ENCODE data around the gene C13orf42. TPM values are rescaled to one million over a fixed set of nuclear protein-coding genes. Genes with fewer than 3 reads are reported as not detected.

The C13orf42 gene
- polyA plus RNA-seq, 3 donors: not detected

- H3K9ac ChIP-seq (ENCODE audit: insufficient read depth, low read length, poor library complexity, severe bottlenecking): no peak overlapping the region
- H3K4me1 ChIP-seq (ENCODE audit: control insufficient read depth in 1 of 2, insufficient read depth in 2 of 2, low read length in 2 of 2): peaks cover 4 to 7% of the 10 kb centered on the region in 2 donors
- H3K4me2 ChIP-seq (replicated peaks; ENCODE audit: extremely low read depth, low read length, poor library complexity, severe bottlenecking): peak overlapping the region; percentile 40
- Mint-ChIP-seq H3K27ac (peak overlapping the region in 4 of 7 donors; percentile 9 to 94 (median 66)), H3K27me3 (ENCODE audit: low read depth in 3 of 3) (peaks cover 0 to 4% (median 1%) of the 10 kb centered on the region in 3 donors), H3K4me3 (peak overlapping the region in 1 of 2 donors; percentile 40), H3K4me1 (peaks cover 12% of the 10 kb centered on the region), H3K36me3 (no peaks in the 10 kb centered on the region), H3K9me3 (no peaks in the 10 kb centered on the region)
- no peaks in the 10 kb centered on the region for H3K79me2 ChIP-seq (ENCODE audit: insufficient read depth, low read length)
- peak overlapping the region; percentile 44 for H2AFZ ChIP-seq (ENCODE audit: insufficient read depth, low read depth, low read length, poor library complexity, severe bottlenecking)
- peak overlapping the region; percentile 33 to 47 for H3K27ac ChIP-seq (ENCODE audit: low read depth in 1 of 2, low read length in 2 of 2)
- no peaks in the 10 kb centered on the region for H3K27me3 ChIP-seq (ENCODE audit: control insufficient read depth in 2 of 2, insufficient read depth in 2 of 2, low read length in 2 of 2)
- intact Hi-C loops (cut with micrococcal nuclease): no loop called here
- no peaks in the 10 kb centered on the region for H3K36me3 ChIP-seq (replicated peaks in 1 of 2; ENCODE audit: control insufficient read depth in 1 of 2, insufficient read depth in 2 of 2, low read length in 2 of 2)
- no peaks in the 10 kb centered on the region for H3K9me3 ChIP-seq (replicated peaks in 1 of 2; ENCODE audit: control insufficient read depth in 1 of 2, insufficient read depth in 1 of 2, low read length in 2 of 2)
- no peaks in the 10 kb centered on the region for H4K20me1 ChIP-seq (ENCODE audit: insufficient read depth, low read length)
- TF ChIP-seq CTCF (IDR thresholded peaks at IDR 0.05): no peak
- peak; percentile 66 to 89 (median 71) for DNase-seq
- WGBS (ENCODE audit: insufficient coverage): 44% methylated on average over 2 of the region's 7 CpGs
- H3K4me3 ChIP-seq (replicated peaks in 1 of 3; ENCODE audit: low read depth in 2 of 3, low read length in 3 of 3): peak overlapping the region in 2 of 3 experiments; percentile 23 to 43
These were observed 43.0 kb upstream of the C13orf42 start for GRCh38 chr13:51154029-51154555.

DNA sequence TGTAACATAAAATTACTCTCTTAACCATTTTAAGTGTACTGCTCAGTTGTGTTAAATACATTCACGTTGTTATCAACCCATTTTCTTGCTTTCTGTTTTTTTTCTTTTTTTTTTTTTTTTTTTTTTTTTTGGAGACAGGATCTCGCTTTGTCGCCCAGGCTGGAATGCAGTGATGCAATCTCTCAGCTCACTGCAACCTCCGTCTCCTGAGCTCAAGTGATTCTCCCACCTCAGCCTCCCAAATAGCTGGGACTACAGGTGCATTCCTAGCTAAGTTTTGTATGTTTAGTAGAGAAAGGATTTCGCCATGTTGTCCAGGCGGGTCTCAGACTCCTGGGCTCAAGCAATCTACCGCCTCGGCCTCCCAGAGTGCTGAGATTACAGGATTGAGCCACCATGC is 42.5 kb upstream of the C13orf42 start:
- Histone ChIP-seq H3K4me2 (replicated peaks; ENCODE audit: extremely low read depth, low read length, poor library complexity, severe bottlenecking) (peak overlapping the region; percentile 40), H3K79me2 (ENCODE audit: insufficient read depth, low read length) (no peaks in the 10 kb centered on the region), H3K9ac (ENCODE audit: insufficient read depth, low read length, poor library complexity, severe bottlenecking) (no peak overlapping the region), H2AFZ (ENCODE audit: insufficient read depth, low read depth, low read length, poor library complexity, severe bottlenecking) (no peak overlapping the region), H3K9me3 (replicated peaks in 1 of 2; ENCODE audit: control insufficient read depth in 1 of 2, insufficient read depth in 1 of 2, low read length in 2 of 2) (no peaks in the 10 kb centered on the region), H3K27me3 (ENCODE audit: control insufficient read depth in 2 of 2, insufficient read depth in 2 of 2, low read length in 2 of 2) (no peaks in the 10 kb centered on the region), H4K20me1 (ENCODE audit: insufficient read depth, low read length) (no peaks in the 10 kb centered on the region), H3K4me1 (ENCODE audit: control insufficient read depth in 1 of 2, insufficient read depth in 2 of 2, low read length in 2 of 2) (peaks cover 4 to 7% of the 10 kb centered on the region in 2 donors), H3K4me3 (replicated peaks in 1 of 3; ENCODE audit: low read depth in 2 of 3, low read length in 3 of 3) (no peak overlapping the region), H3K27ac (ENCODE audit: low read depth in 1 of 2, low read length in 2 of 2) (peak overlapping the region; percentile 33 to 47), H3K36me3 (replicated peaks in 1 of 2; ENCODE audit: control insufficient read depth in 1 of 2, insufficient read depth in 2 of 2, low read length in 2 of 2) (no peaks in the 10 kb centered on the region)
- Mint-ChIP-seq H3K27ac (peak overlapping the region in 3 of 7 donors; percentile 23 to 94 (median 91)), H3K36me3 (no peaks in the 10 kb centered on the region), H3K27me3 (ENCODE audit: low read depth in 3 of 3) (peaks cover 0 to 6% (median 0%) of the 10 kb centered on the region in 3 donors), H3K4me1 (peaks cover 12% of the 10 kb centered on the region), H3K9me3 (no peaks in the 10 kb centered on the region), H3K4me3 (no peak overlapping the region)
- intact Hi-C loops (cut with micrococcal nuclease): no loop called here
- 96% methylated on average over 3 of the region's 8 CpGs for WGBS (ENCODE audit: insufficient coverage)
- no peak for DNase-seq
- TF ChIP-seq CTCF (IDR thresholded peaks at IDR 0.05): no peak

Measured in CD14-positive monocyte (primary cell).